ENCODE results near the gene CHMP4B. TPM values are rescaled to one million over a fixed set of nuclear protein-coding genes. Genes with fewer than 3 reads are reported as not detected.

Gene CHMP4B
- total RNA-seq, 2 donors from 2014 or later, result 75.7 to 85.8 TPM

DNA sequence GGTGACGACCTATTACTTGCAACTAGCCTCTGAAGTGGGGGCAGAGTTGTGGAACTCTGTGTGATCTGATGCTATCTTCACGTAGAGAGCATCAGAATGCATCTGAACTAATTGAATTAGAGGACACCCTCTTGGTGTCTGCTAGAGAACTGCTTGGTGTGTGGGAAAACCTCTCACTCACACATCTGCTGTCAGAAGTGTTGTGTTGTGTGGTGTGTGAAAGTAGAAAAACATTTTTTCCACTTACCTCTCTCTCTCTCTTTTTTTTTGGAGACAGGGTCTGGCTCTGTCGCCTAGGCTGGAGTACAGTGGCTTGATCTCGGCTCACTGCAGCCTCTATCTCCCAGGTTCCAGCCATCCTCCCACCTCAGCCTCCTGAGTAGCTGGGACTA lies 90.0 kb downstream of the CHMP4B start:
- intact Hi-C loops (cut with DNase I), result no loop called here

DNA sequence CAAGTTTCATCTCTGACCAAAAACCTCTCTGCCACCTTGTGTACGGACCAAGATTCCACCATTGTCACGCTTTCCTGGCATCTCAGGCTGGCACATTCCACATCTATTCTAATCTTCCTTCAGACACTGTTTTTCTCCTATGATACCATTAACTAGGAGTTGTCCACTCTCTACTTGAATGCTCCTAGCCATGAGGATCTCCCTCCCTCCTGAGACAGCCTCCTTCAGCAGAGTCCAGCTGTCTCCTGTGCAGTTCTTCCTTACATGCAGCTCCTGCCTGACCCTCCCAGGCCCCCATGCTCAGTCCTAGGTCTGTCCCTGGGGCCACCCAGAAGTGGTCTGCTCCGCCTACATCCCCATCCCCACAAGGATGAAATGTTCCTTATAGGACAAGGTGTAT lies 90.9 kb downstream of the CHMP4B start:
- TF ChIP-seq, protein P1, sequence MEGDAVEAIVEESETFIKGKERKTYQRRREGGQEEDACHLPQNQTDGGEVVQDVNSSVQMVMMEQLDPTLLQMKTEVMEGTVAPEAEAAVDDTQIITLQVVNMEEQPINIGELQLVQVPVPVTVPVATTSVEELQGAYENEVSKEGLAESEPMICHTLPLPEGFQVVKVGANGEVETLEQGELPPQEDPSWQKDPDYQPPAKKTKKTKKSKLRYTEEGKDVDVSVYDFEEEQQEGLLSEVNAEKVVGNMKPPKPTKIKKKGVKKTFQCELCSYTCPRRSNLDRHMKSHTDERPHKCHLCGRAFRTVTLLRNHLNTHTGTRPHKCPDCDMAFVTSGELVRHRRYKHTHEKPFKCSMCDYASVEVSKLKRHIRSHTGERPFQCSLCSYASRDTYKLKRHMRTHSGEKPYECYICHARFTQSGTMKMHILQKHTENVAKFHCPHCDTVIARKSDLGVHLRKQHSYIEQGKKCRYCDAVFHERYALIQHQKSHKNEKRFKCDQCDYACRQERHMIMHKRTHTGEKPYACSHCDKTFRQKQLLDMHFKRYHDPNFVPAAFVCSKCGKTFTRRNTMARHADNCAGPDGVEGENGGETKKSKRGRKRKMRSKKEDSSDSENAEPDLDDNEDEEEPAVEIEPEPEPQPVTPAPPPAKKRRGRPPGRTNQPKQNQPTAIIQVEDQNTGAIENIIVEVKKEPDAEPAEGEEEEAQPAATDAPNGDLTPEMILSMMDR (IDR thresholded peaks at IDR 0.05), result no peak
- TF ChIP-seq POLR2A (IDR thresholded peaks at IDR 0.05) (no peak), POLR2AphosphoS5 (IDR thresholded peaks at IDR 0.05) (no peak)
- Histone ChIP-seq H3K27me3 (replicated peaks; ENCODE audit: insufficient read depth) (no peaks in the 10 kb centered on the region), H3K27ac (no peak overlapping the region), H3K4me3 (no peak overlapping the region), H3K36me3 (no peaks in the 10 kb centered on the region), H3K4me1 (replicated peaks) (no peaks in the 10 kb centered on the region), H3K9me3 (no peaks in the 10 kb centered on the region)
- DNase-seq (ENCODE audit: low spot score), result no peak
- WGBS, result 94% methylated on average over 3 of the region's 3 CpGs
- intact Hi-C loops (cut with DNase I), result no loop called here

More for the DNA sequence above, 90.0 kb downstream of the CHMP4B start:
- DNase-seq (ENCODE audit: low spot score), result no peak
- Histone ChIP-seq H3K27me3 (replicated peaks; ENCODE audit: insufficient read depth) (no peaks in the 10 kb centered on the region), H3K36me3 (no peaks in the 10 kb centered on the region), H3K4me3 (no peak overlapping the region), H3K9me3 (no peaks in the 10 kb centered on the region), H3K4me1 (replicated peaks) (no peaks in the 10 kb centered on the region), H3K27ac (no peak overlapping the region)
- 62% methylated on average over 4 of the region's 4 CpGs for WGBS
- TF ChIP-seq POLR2AphosphoS5 (IDR thresholded peaks at IDR 0.05) (no peak), POLR2A (IDR thresholded peaks at IDR 0.05) (no peak)
- TF ChIP-seq, protein P1 (IDR thresholded peaks at IDR 0.05), result no peak

Other genes starting within 250 kb of the CHMP4B start
- gene C20orf144, start 149.0 kb upstream of the CHMP4B start, total RNA-seq, result under 1 TPM; 0.14 to 0.91 TPM
- 1 to 10 TPM; 7.9 to 8.5 TPM for gene ACTL10, start 144.4 kb upstream of the CHMP4B start, total RNA-seq
- 100 to 1,000 TPM; 142 to 156 TPM for gene NECAB3, start 136.9 kb upstream of the CHMP4B start, total RNA-seq
- 10 to 100 TPM in 1 of 2 donors, 1 to 10 TPM in 1; 2.0 to 10.1 TPM for gene E2F1, start 125.0 kb upstream of the CHMP4B start, total RNA-seq
- gene PXMP4, start 91.0 kb upstream of the CHMP4B start, total RNA-seq, result 10 to 100 TPM; 13.3 to 25.5 TPM
- gene ZNF341, start 79.4 kb upstream of the CHMP4B start, total RNA-seq, result 1 to 10 TPM; 2.8 to 7.0 TPM
- gene RALY, start 182.6 kb downstream of the CHMP4B start, total RNA-seq, result 100 to 1,000 TPM; 120 to 187 TPM